ENCODE data around the gene STXBP5L.
A peak's percentile ranks its signal among the peaks of the same experiment; 100 is the strongest.

The STXBP5L gene

GRCh38 chr3:120907659-120908029 is 361 bp upstream of the STXBP5L start:
- no peaks in the 10 kb centered on the region for H3K9me3 ChIP-seq (ENCODE audit: control insufficient read depth, low read length)
- H3K36me3 ChIP-seq (ENCODE audit: control insufficient read depth, insufficient read depth, low read length) = no peaks in the 10 kb centered on the region
- peak overlapping the region; percentile 51 for H3K4me3 ChIP-seq (ENCODE audit: insufficient read depth, low read depth, low read length)
- H3K27me3 ChIP-seq (ENCODE audit: control insufficient read depth, insufficient read depth, low read length, poor library complexity, severe bottlenecking) = peaks cover 37% of the 10 kb centered on the region
- 5 to 8% methylated on average over 11 of the region's 11 CpGs for WGBS, 2 experiments
- no peak overlapping the region for H3K27ac ChIP-seq (ENCODE audit: insufficient read depth, low read depth, low read length, poor library complexity, severe bottlenecking)
- no peaks in the 10 kb centered on the region for H3K4me1 ChIP-seq (ENCODE audit: control insufficient read depth, insufficient read depth, low read length)

- H3K4me3 ChIP-seq (ENCODE audit: insufficient read depth, low read depth, low read length) = peak overlapping the region; percentile 51
- H3K36me3 ChIP-seq (ENCODE audit: control insufficient read depth, insufficient read depth, low read length) = no peaks in the 10 kb centered on the region
- H3K27me3 ChIP-seq (ENCODE audit: control insufficient read depth, insufficient read depth, low read length, poor library complexity, severe bottlenecking) = peaks cover 37% of the 10 kb centered on the region
- H3K9me3 ChIP-seq (ENCODE audit: control insufficient read depth, low read length) = no peaks in the 10 kb centered on the region
- 1 to 2% methylated on average over 16 to 22 of the region's 26 CpGs for WGBS, 2 experiments
- no peaks in the 10 kb centered on the region for H3K4me1 ChIP-seq (ENCODE audit: control insufficient read depth, insufficient read depth, low read length)
- no peak overlapping the region for H3K27ac ChIP-seq (ENCODE audit: insufficient read depth, low read depth, low read length, poor library complexity, severe bottlenecking)
Measured at GRCh38 chr3:120908795-120909601, 993 bp downstream of the STXBP5L start.

GRCh38 chr3:120909602-120909878 is 1.5 kb downstream of the STXBP5L start:
- H3K4me1 ChIP-seq (ENCODE audit: control insufficient read depth, insufficient read depth, low read length) = no peaks in the 10 kb centered on the region
- no peaks in the 10 kb centered on the region for H3K36me3 ChIP-seq (ENCODE audit: control insufficient read depth, insufficient read depth, low read length)
- WGBS, 2 experiments = 2 to 7% methylated on average over 4 of the region's 4 CpGs
- no peaks in the 10 kb centered on the region for H3K9me3 ChIP-seq (ENCODE audit: control insufficient read depth, low read length)
- peaks cover 37% of the 10 kb centered on the region for H3K27me3 ChIP-seq (ENCODE audit: control insufficient read depth, insufficient read depth, low read length, poor library complexity, severe bottlenecking)
- H3K4me3 ChIP-seq (ENCODE audit: insufficient read depth, low read depth, low read length) = peak overlapping the region; percentile 51
- no peak overlapping the region for H3K27ac ChIP-seq (ENCODE audit: insufficient read depth, low read depth, low read length, poor library complexity, severe bottlenecking)

- Histone ChIP-seq H3K9me3 (ENCODE audit: control insufficient read depth, low read length) (no peaks in the 10 kb centered on the region), H3K4me1 (ENCODE audit: control insufficient read depth, insufficient read depth, low read length) (no peaks in the 10 kb centered on the region), H3K4me3 (ENCODE audit: insufficient read depth, low read depth, low read length) (no peak overlapping the region), H3K36me3 (ENCODE audit: control insufficient read depth, insufficient read depth, low read length) (no peaks in the 10 kb centered on the region), H3K27me3 (ENCODE audit: control insufficient read depth, insufficient read depth, low read length, poor library complexity, severe bottlenecking) (no peaks in the 10 kb centered on the region), H3K27ac (ENCODE audit: insufficient read depth, low read depth, low read length, poor library complexity, severe bottlenecking) (no peak overlapping the region)
- WGBS, 2 experiments = 96 to 100% methylated on average over 1 of the region's 1 CpG
Measured at GRCh38 chr3:120926146-120926545, 18.1 kb downstream of the STXBP5L start.

GRCh38 chr3:120928991-120929390 is 21.0 kb downstream of the STXBP5L start:
- Histone ChIP-seq H3K36me3 (ENCODE audit: control insufficient read depth, insufficient read depth, low read length) (no peaks in the 10 kb centered on the region), H3K27ac (ENCODE audit: insufficient read depth, low read depth, low read length, poor library complexity, severe bottlenecking) (no peak overlapping the region), H3K4me1 (ENCODE audit: control insufficient read depth, insufficient read depth, low read length) (no peaks in the 10 kb centered on the region), H3K9me3 (ENCODE audit: control insufficient read depth, low read length) (no peaks in the 10 kb centered on the region), H3K4me3 (ENCODE audit: insufficient read depth, low read depth, low read length) (no peak overlapping the region), H3K27me3 (ENCODE audit: control insufficient read depth, insufficient read depth, low read length, poor library complexity, severe bottlenecking) (no peaks in the 10 kb centered on the region)
- WGBS, 2 experiments = 94 to 97% methylated on average over 1 of the region's 1 CpG

GRCh38 chr3:120931593-120931992 is 23.6 kb downstream of the STXBP5L start:
- no peaks in the 10 kb centered on the region for H3K9me3 ChIP-seq (ENCODE audit: control insufficient read depth, low read length)
- no peaks in the 10 kb centered on the region for H3K27me3 ChIP-seq (ENCODE audit: control insufficient read depth, insufficient read depth, low read length, poor library complexity, severe bottlenecking)
- no peaks in the 10 kb centered on the region for H3K36me3 ChIP-seq (ENCODE audit: control insufficient read depth, insufficient read depth, low read length)
- H3K27ac ChIP-seq (ENCODE audit: insufficient read depth, low read depth, low read length, poor library complexity, severe bottlenecking) = no peak overlapping the region
- WGBS, 2 experiments = 80 to 93% methylated on average over 1 of the region's 2 CpGs
- no peaks in the 10 kb centered on the region for H3K4me1 ChIP-seq (ENCODE audit: control insufficient read depth, insufficient read depth, low read length)
- H3K4me3 ChIP-seq (ENCODE audit: insufficient read depth, low read depth, low read length) = no peak overlapping the region

GRCh38 chr3:120956143-120956542 is 48.1 kb downstream of the STXBP5L start:
- Histone ChIP-seq H3K4me3 (ENCODE audit: insufficient read depth, low read depth, low read length) (no peak overlapping the region), H3K27ac (ENCODE audit: insufficient read depth, low read depth, low read length, poor library complexity, severe bottlenecking) (no peak overlapping the region), H3K27me3 (ENCODE audit: control insufficient read depth, insufficient read depth, low read length, poor library complexity, severe bottlenecking) (no peaks in the 10 kb centered on the region), H3K4me1 (ENCODE audit: control insufficient read depth, insufficient read depth, low read length) (no peaks in the 10 kb centered on the region), H3K9me3 (ENCODE audit: control insufficient read depth, low read length) (no peaks in the 10 kb centered on the region), H3K36me3 (ENCODE audit: control insufficient read depth, insufficient read depth, low read length) (no peaks in the 10 kb centered on the region)
- WGBS, 2 experiments = 63 to 73% methylated on average over 2 to 3 of the region's 3 CpGs

- Histone ChIP-seq H3K4me1 (ENCODE audit: control insufficient read depth, insufficient read depth, low read length) (no peaks in the 10 kb centered on the region), H3K27me3 (ENCODE audit: control insufficient read depth, insufficient read depth, low read length, poor library complexity, severe bottlenecking) (no peaks in the 10 kb centered on the region), H3K4me3 (ENCODE audit: insufficient read depth, low read depth, low read length) (no peak overlapping the region), H3K36me3 (ENCODE audit: control insufficient read depth, insufficient read depth, low read length) (no peaks in the 10 kb centered on the region), H3K9me3 (ENCODE audit: control insufficient read depth, low read length) (no peaks in the 10 kb centered on the region), H3K27ac (ENCODE audit: insufficient read depth, low read depth, low read length, poor library complexity, severe bottlenecking) (no peak overlapping the region)
- WGBS, 2 experiments = 91 to 97% methylated on average over 3 of the region's 3 CpGs
Measured at GRCh38 chr3:120982608-120983320, 74.8 kb downstream of the STXBP5L start.

GRCh38 chr3:120983321-120983665 is 75.3 kb downstream of the STXBP5L start:
- WGBS, 2 experiments = 75 to 81% methylated on average over 1 of the region's 1 CpG
- Histone ChIP-seq H3K9me3 (ENCODE audit: control insufficient read depth, low read length) (no peaks in the 10 kb centered on the region), H3K27ac (ENCODE audit: insufficient read depth, low read depth, low read length, poor library complexity, severe bottlenecking) (no peak overlapping the region), H3K4me1 (ENCODE audit: control insufficient read depth, insufficient read depth, low read length) (no peaks in the 10 kb centered on the region), H3K27me3 (ENCODE audit: control insufficient read depth, insufficient read depth, low read length, poor library complexity, severe bottlenecking) (no peaks in the 10 kb centered on the region), H3K4me3 (ENCODE audit: insufficient read depth, low read depth, low read length) (no peak overlapping the region), H3K36me3 (ENCODE audit: control insufficient read depth, insufficient read depth, low read length) (no peaks in the 10 kb centered on the region)

GRCh38 chr3:120983841-120984240 is 75.8 kb downstream of the STXBP5L start:
- WGBS, 2 experiments = 54 to 55% methylated on average over 2 of the region's 2 CpGs
- no peaks in the 10 kb centered on the region for H3K9me3 ChIP-seq (ENCODE audit: control insufficient read depth, low read length)

More at GRCh38 chr3:120983841-120984240, 75.8 kb downstream of the STXBP5L start:
- Histone ChIP-seq H3K27me3 (ENCODE audit: control insufficient read depth, insufficient read depth, low read length, poor library complexity, severe bottlenecking) (no peaks in the 10 kb centered on the region), H3K4me3 (ENCODE audit: insufficient read depth, low read depth, low read length) (no peak overlapping the region), H3K27ac (ENCODE audit: insufficient read depth, low read depth, low read length, poor library complexity, severe bottlenecking) (no peak overlapping the region), H3K4me1 (ENCODE audit: control insufficient read depth, insufficient read depth, low read length) (no peaks in the 10 kb centered on the region), H3K36me3 (ENCODE audit: control insufficient read depth, insufficient read depth, low read length) (no peaks in the 10 kb centered on the region)

All from ectodermal cell (in vitro differentiated cells).